Measurements from ENCODE around the gene PRKACB. TPM values are rescaled to one million over a fixed set of nuclear protein-coding genes. Genes with fewer than 3 reads are reported as not detected.
A peak's percentile ranks its signal among the peaks of the same experiment; 100 is the strongest.

The PRKACB gene
- polyA plus RNA-seq, 1 donor = 39.3 TPM

GRCh38 chr1:84168783-84169182 is 24.7 kb downstream of the PRKACB start:
- no peaks in the 10 kb centered on the region for H3K4me1 ChIP-seq (ENCODE audit: control insufficient read depth, insufficient read depth, low read length)
- H3K27ac ChIP-seq (ENCODE audit: low read length) = no peak overlapping the region
- no peak overlapping the region for H3K4me3 ChIP-seq (ENCODE audit: low read length)
- no peaks in the 10 kb centered on the region for H3K36me3 ChIP-seq (ENCODE audit: control insufficient read depth, insufficient read depth, low read length)
- H3K27me3 ChIP-seq (ENCODE audit: control insufficient read depth, insufficient read depth, low read length) = no peaks in the 10 kb centered on the region
- 93% methylated on average over 2 of the region's 2 CpGs for WGBS (ENCODE audit: insufficient coverage, low lambda C conversion rate)
- no peaks in the 10 kb centered on the region for H3K9me3 ChIP-seq (ENCODE audit: control insufficient read depth, low read depth, low read length)
- DNase-seq = no peak

GRCh38 chr1:84170171-84170570 is 26.1 kb downstream of the PRKACB start:
- Histone ChIP-seq H3K27ac (ENCODE audit: low read length) (no peak overlapping the region), H3K4me3 (ENCODE audit: low read length) (no peak overlapping the region), H3K36me3 (ENCODE audit: control insufficient read depth, insufficient read depth, low read length) (no peaks in the 10 kb centered on the region), H3K9me3 (ENCODE audit: control insufficient read depth, low read depth, low read length) (no peaks in the 10 kb centered on the region), H3K4me1 (ENCODE audit: control insufficient read depth, insufficient read depth, low read length) (peaks cover 4% of the 10 kb centered on the region), H3K27me3 (ENCODE audit: control insufficient read depth, insufficient read depth, low read length) (no peaks in the 10 kb centered on the region)
- DNase-seq = no peak
- WGBS (ENCODE audit: insufficient coverage, low lambda C conversion rate) = no CpG with 5 or more reads among the region's 1 CpG

GRCh38 chr1:84171481-84171880 is 27.4 kb downstream of the PRKACB start:
- no peak overlapping the region for H3K27ac ChIP-seq (ENCODE audit: low read length)
- H3K27me3 ChIP-seq (ENCODE audit: control insufficient read depth, insufficient read depth, low read length) = no peaks in the 10 kb centered on the region
- H3K4me3 ChIP-seq (ENCODE audit: low read length) = no peak overlapping the region
- H3K36me3 ChIP-seq (ENCODE audit: control insufficient read depth, insufficient read depth, low read length) = no peaks in the 10 kb centered on the region
- WGBS (ENCODE audit: insufficient coverage, low lambda C conversion rate) = 100% methylated on average over 1 of the region's 2 CpGs
- peaks cover 4% of the 10 kb centered on the region for H3K4me1 ChIP-seq (ENCODE audit: control insufficient read depth, insufficient read depth, low read length)
- no peak for DNase-seq
- no peaks in the 10 kb centered on the region for H3K9me3 ChIP-seq (ENCODE audit: control insufficient read depth, low read depth, low read length)

DNA sequence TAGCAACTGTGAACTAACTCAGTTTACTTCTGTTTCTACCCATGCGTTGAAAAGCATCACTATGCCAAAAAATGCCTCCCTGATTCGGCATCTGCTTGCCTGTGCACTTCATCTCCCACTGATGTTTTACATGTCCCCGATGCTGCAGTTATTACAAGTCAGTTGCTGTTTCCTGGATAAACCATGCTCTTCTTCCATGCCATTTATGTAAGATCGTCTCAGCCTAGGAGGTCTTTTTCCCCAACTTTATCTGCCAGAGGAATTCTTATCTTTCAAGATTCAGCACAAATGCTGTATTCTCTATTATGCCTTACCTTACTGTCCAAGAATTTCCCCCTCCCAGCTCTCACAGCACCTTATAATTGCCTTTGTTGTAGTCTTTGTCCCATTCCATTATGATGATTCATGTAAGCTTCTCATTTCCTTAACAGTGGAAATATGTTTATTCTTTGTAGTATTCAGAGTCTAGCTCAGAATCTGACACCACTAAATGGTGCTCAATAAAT is 30.0 kb downstream of the PRKACB start:
- DNase-seq = peak; percentile 54 to 75
- Histone ChIP-seq H3K9me3 (ENCODE audit: control insufficient read depth, low read depth, low read length) (no peaks in the 10 kb centered on the region), H3K4me3 (ENCODE audit: low read length) (no peak overlapping the region), H3K36me3 (ENCODE audit: control insufficient read depth, insufficient read depth, low read length) (no peaks in the 10 kb centered on the region), H3K27ac (ENCODE audit: low read length) (peak overlapping the region; percentile 36), H3K4me1 (ENCODE audit: control insufficient read depth, insufficient read depth, low read length) (peaks cover 4% of the 10 kb centered on the region), H3K27me3 (ENCODE audit: control insufficient read depth, insufficient read depth, low read length) (no peaks in the 10 kb centered on the region)
- 14% methylated on average over 1 of the region's 4 CpGs for WGBS (ENCODE audit: insufficient coverage, low lambda C conversion rate)

- Histone ChIP-seq H3K9me3 (ENCODE audit: control insufficient read depth, low read depth, low read length) (no peaks in the 10 kb centered on the region), H3K4me1 (ENCODE audit: control insufficient read depth, insufficient read depth, low read length) (no peaks in the 10 kb centered on the region), H3K4me3 (ENCODE audit: low read length) (no peak overlapping the region), H3K36me3 (ENCODE audit: control insufficient read depth, insufficient read depth, low read length) (peaks cover 2% of the 10 kb centered on the region), H3K27ac (ENCODE audit: low read length) (no peak overlapping the region), H3K27me3 (ENCODE audit: control insufficient read depth, insufficient read depth, low read length) (no peaks in the 10 kb centered on the region)
- no peak for DNase-seq
Measured at GRCh38 chr1:84181350-84182005, 37.4 kb downstream of the PRKACB start.

DNA sequence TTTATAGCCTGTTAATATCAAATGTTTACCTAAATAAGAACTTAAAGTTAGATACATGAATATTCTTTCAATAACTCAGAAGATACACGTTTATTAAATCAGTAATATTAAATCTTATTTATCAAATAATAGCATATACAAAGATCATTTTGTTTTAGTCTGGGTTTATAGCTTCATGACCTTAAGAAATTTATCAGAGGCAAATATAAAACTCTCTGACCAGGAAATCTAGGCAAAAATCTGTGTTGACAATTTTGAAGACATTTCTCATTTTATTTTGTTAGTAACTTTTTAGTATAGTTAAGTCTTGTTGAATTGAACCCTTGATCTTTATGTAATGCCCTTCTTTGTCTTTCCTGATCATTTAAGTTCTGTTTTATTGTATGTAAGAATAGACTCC is 46.4 kb downstream of the PRKACB start:
- no peaks in the 10 kb centered on the region for H3K4me1 ChIP-seq (ENCODE audit: control insufficient read depth, insufficient read depth, low read length)
- H3K9me3 ChIP-seq (ENCODE audit: control insufficient read depth, low read depth, low read length) = peaks cover 17% of the 10 kb centered on the region
- no peak for DNase-seq
- H3K27me3 ChIP-seq (ENCODE audit: control insufficient read depth, insufficient read depth, low read length) = no peaks in the 10 kb centered on the region
- peaks cover 11% of the 10 kb centered on the region for H3K36me3 ChIP-seq (ENCODE audit: control insufficient read depth, insufficient read depth, low read length)
- no peak overlapping the region for H3K27ac ChIP-seq (ENCODE audit: low read length)
- H3K4me3 ChIP-seq (ENCODE audit: low read length) = no peak overlapping the region
- 100% methylated on average over 1 of the region's 1 CpG for WGBS (ENCODE audit: insufficient coverage, low lambda C conversion rate)

DNA sequence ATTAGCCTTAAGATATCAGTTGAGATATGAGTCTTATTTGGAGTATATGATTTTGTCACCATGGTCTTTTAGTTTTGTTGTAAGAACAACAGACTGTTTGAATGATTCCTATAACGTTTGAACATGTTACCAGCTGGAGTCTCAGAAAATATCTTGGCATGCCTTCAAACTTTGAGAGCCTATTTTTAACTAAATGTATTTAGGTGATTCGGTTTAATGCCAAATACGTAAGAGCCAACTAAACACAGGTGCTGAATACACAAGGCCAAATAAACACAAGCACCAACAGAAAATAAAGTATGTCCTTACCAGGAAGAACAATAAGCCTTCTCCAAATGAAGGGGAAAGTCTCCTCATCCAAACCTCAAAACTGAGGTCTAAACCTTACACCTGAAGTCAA is 48.6 kb downstream of the PRKACB start:
- H3K27me3 ChIP-seq (ENCODE audit: control insufficient read depth, insufficient read depth, low read length) = no peaks in the 10 kb centered on the region
- peaks cover 12% of the 10 kb centered on the region for H3K36me3 ChIP-seq (ENCODE audit: control insufficient read depth, insufficient read depth, low read length)
- H3K4me1 ChIP-seq (ENCODE audit: control insufficient read depth, insufficient read depth, low read length) = no peaks in the 10 kb centered on the region
- H3K27ac ChIP-seq (ENCODE audit: low read length) = no peak overlapping the region
- DNase-seq = no peak
- WGBS (ENCODE audit: insufficient coverage, low lambda C conversion rate) = no CpG with 5 or more reads among the region's 3 CpGs
- H3K4me3 ChIP-seq (ENCODE audit: low read length) = no peak overlapping the region
- H3K9me3 ChIP-seq (ENCODE audit: control insufficient read depth, low read depth, low read length) = peaks cover 17% of the 10 kb centered on the region

DNA sequence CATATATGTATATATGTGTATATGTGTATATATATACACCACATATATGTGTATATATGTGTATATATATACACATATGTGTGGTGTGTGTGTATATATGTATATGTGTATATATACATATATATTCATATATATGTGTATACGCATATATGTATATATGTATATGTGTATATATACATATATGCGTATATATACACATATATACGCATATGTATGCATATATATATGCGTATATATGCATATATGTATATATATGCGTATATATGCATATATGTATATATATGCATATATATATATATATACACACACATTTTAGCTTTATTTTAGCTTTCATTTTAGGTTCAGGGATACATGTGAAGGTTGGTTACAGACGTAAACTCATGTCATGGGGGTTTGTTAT is 54.8 kb downstream of the PRKACB start:
- H3K36me3 ChIP-seq (ENCODE audit: control insufficient read depth, insufficient read depth, low read length) = peaks cover 8% of the 10 kb centered on the region
- H3K27me3 ChIP-seq (ENCODE audit: control insufficient read depth, insufficient read depth, low read length) = no peaks in the 10 kb centered on the region
- H3K4me1 ChIP-seq (ENCODE audit: control insufficient read depth, insufficient read depth, low read length) = no peaks in the 10 kb centered on the region
- no peak overlapping the region for H3K4me3 ChIP-seq (ENCODE audit: low read length)
- 100% methylated on average over 1 of the region's 6 CpGs for WGBS (ENCODE audit: insufficient coverage, low lambda C conversion rate)
- no peak for DNase-seq
- H3K27ac ChIP-seq (ENCODE audit: low read length) = no peak overlapping the region
- peaks cover 3% of the 10 kb centered on the region for H3K9me3 ChIP-seq (ENCODE audit: control insufficient read depth, low read depth, low read length)

GRCh38 chr1:84199257-84199656 is 55.2 kb downstream of the PRKACB start:
- Histone ChIP-seq H3K27me3 (ENCODE audit: control insufficient read depth, insufficient read depth, low read length) (no peaks in the 10 kb centered on the region), H3K4me1 (ENCODE audit: control insufficient read depth, insufficient read depth, low read length) (no peaks in the 10 kb centered on the region), H3K36me3 (ENCODE audit: control insufficient read depth, insufficient read depth, low read length) (peaks cover 8% of the 10 kb centered on the region), H3K27ac (ENCODE audit: low read length) (no peak overlapping the region), H3K4me3 (ENCODE audit: low read length) (no peak overlapping the region), H3K9me3 (ENCODE audit: control insufficient read depth, low read depth, low read length) (peaks cover 3% of the 10 kb centered on the region)
- no CpG with 5 or more reads among the region's 1 CpG for WGBS (ENCODE audit: insufficient coverage, low lambda C conversion rate)
- DNase-seq = no peak

GRCh38 chr1:84202126-84202525 is 58.1 kb downstream of the PRKACB start:
- no peaks in the 10 kb centered on the region for H3K27me3 ChIP-seq (ENCODE audit: control insufficient read depth, insufficient read depth, low read length)
- H3K4me1 ChIP-seq (ENCODE audit: control insufficient read depth, insufficient read depth, low read length) = no peaks in the 10 kb centered on the region
- no peak overlapping the region for H3K27ac ChIP-seq (ENCODE audit: low read length)
- no peak overlapping the region for H3K4me3 ChIP-seq (ENCODE audit: low read length)
- H3K9me3 ChIP-seq (ENCODE audit: control insufficient read depth, low read depth, low read length) = no peaks in the 10 kb centered on the region
- H3K36me3 ChIP-seq (ENCODE audit: control insufficient read depth, insufficient read depth, low read length) = peaks cover 10% of the 10 kb centered on the region
- DNase-seq = no peak

- Histone ChIP-seq H3K36me3 (ENCODE audit: control insufficient read depth, insufficient read depth, low read length) (peaks cover 9% of the 10 kb centered on the region), H3K4me3 (ENCODE audit: low read length) (no peak overlapping the region), H3K4me1 (ENCODE audit: control insufficient read depth, insufficient read depth, low read length) (no peaks in the 10 kb centered on the region), H3K9me3 (ENCODE audit: control insufficient read depth, low read depth, low read length) (no peaks in the 10 kb centered on the region), H3K27me3 (ENCODE audit: control insufficient read depth, insufficient read depth, low read length) (no peaks in the 10 kb centered on the region), H3K27ac (ENCODE audit: low read length) (no peak overlapping the region)
- no peak for DNase-seq
- 100% methylated on average over 1 of the region's 1 CpG for WGBS (ENCODE audit: insufficient coverage, low lambda C conversion rate)
Measured at GRCh38 chr1:84206375-84206774, 62.3 kb downstream of the PRKACB start.
